Measurements from ENCODE around the gene GALT.

Gene GALT

GRCh38 chr9:34651321-34651720, 4.8 kb downstream of the GALT start:
- H3K27me3 ChIP-seq = peaks cover 13% of the 10 kb centered on the region
- H3K4me3 ChIP-seq (ENCODE audit: low read depth in 1 of 2, low read length in 1 of 2) = no peak overlapping the region
- H3K27ac ChIP-seq = no peak overlapping the region
- TF ChIP-seq CTCF (IDR thresholded peaks at IDR 0.05) = no peak
- no peaks in the 10 kb centered on the region for H3K9me3 ChIP-seq
- peaks cover 23% of the 10 kb centered on the region for H3K36me3 ChIP-seq
- peaks cover 18 to 25% of the 10 kb centered on the region in 2 experiments for H3K4me1 ChIP-seq (ENCODE audit: control insufficient read depth in 1 of 2, insufficient read depth in 1 of 2, low read depth in 1 of 2, low read length in 1 of 2)

GRCh38 chr9:34651876-34652601, 5.6 kb downstream of the GALT start, which contains the start of gene IL11RA:
TSS of gene IL11RA (plus strand) at chr9:34652185. CDS start at chr9:34655218, 3,033 bp downstream.
- H3K4me1 ChIP-seq (ENCODE audit: control insufficient read depth in 1 of 2, insufficient read depth in 1 of 2, low read depth in 1 of 2, low read length in 1 of 2) = peaks cover 13 to 19% of the 10 kb centered on the region in 2 experiments
- peaks cover 23% of the 10 kb centered on the region for H3K36me3 ChIP-seq
- no peaks in the 10 kb centered on the region for H3K9me3 ChIP-seq
- H3K27me3 ChIP-seq = peaks cover 13% of the 10 kb centered on the region
- peak within 1 kb of the TSS in 1 of 2 experiments; percentile 27 for H3K4me3 ChIP-seq (ENCODE audit: low read depth in 1 of 2, low read length in 1 of 2)
- H3K27ac ChIP-seq = no peak within 1 kb of the TSS
- no peak for TF ChIP-seq CTCF (IDR thresholded peaks at IDR 0.05)

GRCh38 chr9:34652602-34653000, 6.1 kb downstream of the GALT start:
- Histone ChIP-seq H3K4me1 (ENCODE audit: control insufficient read depth in 1 of 2, insufficient read depth in 1 of 2, low read depth in 1 of 2, low read length in 1 of 2) (peaks cover 7 to 14% of the 10 kb centered on the region in 2 experiments), H3K36me3 (peaks cover 23% of the 10 kb centered on the region), H3K4me3 (ENCODE audit: low read depth in 1 of 2, low read length in 1 of 2) (no peak overlapping the region), H3K9me3 (no peaks in the 10 kb centered on the region), H3K27ac (no peak overlapping the region), H3K27me3 (peaks cover 13% of the 10 kb centered on the region)
- TF ChIP-seq CTCF (IDR thresholded peaks at IDR 0.05) = no peak

- H3K27me3 ChIP-seq = peaks cover 13% of the 10 kb centered on the region
- TF ChIP-seq CTCF (IDR thresholded peaks at IDR 0.05) = no peak
- no peak overlapping the region for H3K27ac ChIP-seq
- H3K4me3 ChIP-seq (ENCODE audit: low read depth in 1 of 2, low read length in 1 of 2) = no peak overlapping the region
- peaks cover 6 to 8% of the 10 kb centered on the region in 2 experiments for H3K4me1 ChIP-seq (ENCODE audit: control insufficient read depth in 1 of 2, insufficient read depth in 1 of 2, low read depth in 1 of 2, low read length in 1 of 2)
- no peaks in the 10 kb centered on the region for H3K9me3 ChIP-seq
- peaks cover 20% of the 10 kb centered on the region for H3K36me3 ChIP-seq
These were observed 6.9 kb downstream of the GALT start for GRCh38 chr9:34653151-34654072.

- Histone ChIP-seq H3K4me3 (ENCODE audit: low read depth in 1 of 2, low read length in 1 of 2) (no peak overlapping the region), H3K9me3 (no peaks in the 10 kb centered on the region), H3K27me3 (peaks cover 13% of the 10 kb centered on the region), H3K27ac (no peak overlapping the region), H3K4me1 (ENCODE audit: control insufficient read depth in 1 of 2, insufficient read depth in 1 of 2, low read depth in 1 of 2, low read length in 1 of 2) (peaks cover 6 to 8% of the 10 kb centered on the region in 2 experiments), H3K36me3 (peaks cover 9% of the 10 kb centered on the region)
- no peak for TF ChIP-seq CTCF (IDR thresholded peaks at IDR 0.05)
These were observed 8.0 kb downstream of the GALT start for GRCh38 chr9:34654323-34655051.
